GM18907 (cell line): ENCODE measurements around the gene AFM.
"Not testable (repeated sequence)": the region's sequence is repeated elsewhere in the genome, so short reads cannot be mapped to it uniquely, and the experiment has no call there.

Experiments
- ATAC-seq: cut with Tn5 transposase; IDR thresholded peaks from one replicate; pipeline ENCODE4 v1.9.1; 2021; ENCODE audit warnings: mild to moderate bottlenecking, moderate library complexity; ENCODE audit not compliant: unreplicated experiment

Gene AFM

GRCh38 chr4:73501664-73502265 is 20.2 kb downstream of the AFM start:
- ATAC-seq, result no peak

DNA sequence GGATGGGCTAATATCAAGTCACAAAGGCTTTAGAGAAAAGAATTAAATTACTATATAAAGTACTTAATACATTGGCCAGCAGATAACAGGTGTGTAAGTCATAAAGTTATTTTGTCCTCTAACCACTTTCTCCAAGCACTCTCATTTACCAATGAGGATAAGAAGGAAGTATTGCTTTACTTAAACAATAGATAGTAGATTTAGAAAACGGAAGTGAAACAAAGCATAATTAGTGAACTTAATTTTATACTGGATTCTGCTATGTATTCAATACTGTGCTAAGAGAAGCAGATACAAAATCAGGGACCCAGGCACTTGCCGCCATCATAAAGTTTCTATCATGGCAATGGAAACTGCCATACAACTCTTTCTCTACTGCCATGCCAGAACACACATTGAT is 24.0 kb downstream of the AFM start:
- ATAC-seq, result no peak

GRCh38 chr4:73507541-73507940 is 26.0 kb downstream of the AFM start:
- no peak for ATAC-seq

- no peak for ATAC-seq
Observed at GRCh38 chr4:73508651-73509050, 27.1 kb downstream of the AFM start.

DNA sequence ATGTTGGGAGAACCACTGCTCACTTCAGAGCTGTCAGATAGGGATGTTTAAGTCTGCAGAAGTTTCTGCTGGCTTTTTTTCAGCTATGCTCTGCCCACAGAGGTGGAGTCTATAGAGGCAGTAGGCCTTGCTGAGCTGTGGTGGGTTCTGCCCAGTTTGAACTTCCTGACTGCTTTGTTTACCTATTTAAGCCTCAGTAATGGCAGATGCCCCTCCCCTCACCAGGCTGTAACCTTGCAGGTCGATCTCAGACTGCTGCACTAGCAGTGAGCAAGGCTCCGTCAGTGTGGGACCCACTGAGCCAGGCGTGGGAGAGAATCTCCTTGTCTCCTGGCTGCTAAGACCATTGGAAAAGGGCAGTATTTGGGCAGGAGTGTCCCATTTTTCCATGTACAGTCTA is 36.8 kb downstream of the AFM start:
- ATAC-seq, result no peak

DNA sequence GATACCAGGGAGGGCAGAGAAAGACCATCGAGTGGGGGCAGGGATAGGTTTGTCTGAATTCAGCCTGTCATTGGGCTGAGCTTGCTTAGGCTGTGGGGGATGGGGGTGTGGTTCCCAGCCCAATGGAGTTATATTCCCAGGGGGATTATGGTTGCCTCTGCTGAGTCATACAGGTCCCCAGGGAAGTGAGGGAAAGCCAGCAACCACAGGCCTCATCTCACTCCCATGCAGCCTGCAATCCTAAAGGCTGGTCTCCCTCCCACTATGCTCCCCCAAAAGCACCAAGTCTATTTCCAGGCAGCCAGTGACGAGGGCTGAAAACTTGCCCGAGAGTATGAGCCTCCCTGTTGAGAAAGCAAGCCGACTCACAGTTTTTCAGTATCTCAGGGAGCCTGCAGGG is 39.3 kb downstream of the AFM start:
- no peak for ATAC-seq

DNA sequence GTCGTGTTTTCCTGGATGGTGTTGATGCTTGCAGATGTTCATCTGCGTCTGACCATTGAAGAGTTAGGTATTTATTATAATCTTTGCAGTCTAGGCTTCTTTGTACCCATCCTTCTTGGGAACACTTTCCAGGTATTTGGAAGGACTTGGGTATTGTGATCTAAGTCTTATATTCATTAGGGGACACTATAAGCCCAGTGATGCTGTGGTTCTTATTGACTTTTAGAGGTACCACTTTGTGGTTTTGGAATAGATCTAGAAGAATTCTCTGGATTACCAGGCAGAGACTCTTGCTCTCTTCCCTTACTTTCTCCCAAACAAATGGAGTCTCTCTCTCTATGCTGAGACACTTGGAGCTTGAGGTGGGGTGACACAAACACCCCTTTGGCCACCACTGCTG is 41.6 kb downstream of the AFM start:
- no peak for ATAC-seq

DNA sequence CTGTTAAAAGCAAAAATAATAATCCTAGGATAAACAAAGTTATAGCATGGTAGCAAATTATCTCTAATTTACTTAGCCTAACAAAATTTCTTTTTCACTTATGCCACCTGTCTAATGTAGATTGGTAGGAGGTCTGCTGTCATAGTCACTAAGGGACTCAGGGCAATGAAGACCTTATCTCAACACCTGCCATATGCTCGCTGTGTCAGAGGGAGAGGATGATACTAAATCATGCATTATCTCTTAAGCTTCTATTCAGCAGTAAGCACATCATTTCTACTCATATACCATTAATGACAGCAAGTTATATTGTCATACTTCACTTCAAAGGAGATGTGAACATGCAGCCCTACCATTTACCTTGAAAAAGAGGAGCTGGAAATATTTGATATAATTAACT is 44.1 kb downstream of the AFM start:
- ATAC-seq, result no peak

DNA sequence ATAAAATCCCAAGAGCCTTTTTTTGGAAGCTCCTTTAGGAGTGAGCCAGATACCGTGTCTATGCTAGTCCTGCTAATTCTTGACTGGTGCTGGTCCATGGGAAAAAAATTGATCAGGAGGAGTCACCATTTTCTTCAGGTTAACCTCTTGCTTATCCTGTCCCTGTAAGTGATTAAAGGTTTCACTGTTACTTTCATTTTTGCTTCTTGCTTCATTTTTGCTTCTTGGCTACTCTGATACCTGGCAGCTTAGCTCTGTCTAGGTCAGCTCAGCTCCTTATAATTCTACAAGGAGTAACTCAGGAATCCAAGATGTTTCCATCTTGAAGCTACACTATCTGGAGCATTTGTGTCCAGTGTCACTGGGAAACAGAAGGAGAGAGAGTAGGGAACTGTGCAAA is 45.7 kb downstream of the AFM start:
- ATAC-seq, result peak; percentile 72

- ATAC-seq, result no peak
Observed at GRCh38 chr4:73528171-73528570, 46.6 kb downstream of the AFM start.

- no peak for ATAC-seq
Observed at GRCh38 chr4:73533515-73534422, 52.2 kb downstream of the AFM start.

- no peak for ATAC-seq
Observed at GRCh38 chr4:73538162-73538561, 56.6 kb downstream of the AFM start.

DNA sequence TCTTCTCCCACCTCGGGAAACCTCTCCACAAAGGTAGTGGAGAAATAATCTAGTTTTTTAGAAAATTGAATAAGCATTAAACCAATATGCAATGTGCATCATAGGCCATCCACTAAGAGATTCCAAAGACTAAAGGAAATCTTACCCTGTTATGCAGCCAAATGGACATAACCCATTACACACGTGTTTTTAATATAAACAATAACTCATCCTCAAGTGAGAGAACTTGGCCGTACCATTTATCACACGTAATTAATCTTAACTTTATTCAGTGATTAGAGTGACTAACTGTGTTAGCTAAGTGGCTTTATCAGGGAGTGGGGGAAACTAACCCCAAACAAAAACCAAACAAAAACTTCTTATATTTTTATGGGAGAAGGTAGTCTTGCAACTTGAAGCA is 57.8 kb downstream of the AFM start:
- no peak for ATAC-seq

GRCh38 chr4:73540826-73541225 is 59.3 kb downstream of the AFM start:
- ATAC-seq, result no peak

DNA sequence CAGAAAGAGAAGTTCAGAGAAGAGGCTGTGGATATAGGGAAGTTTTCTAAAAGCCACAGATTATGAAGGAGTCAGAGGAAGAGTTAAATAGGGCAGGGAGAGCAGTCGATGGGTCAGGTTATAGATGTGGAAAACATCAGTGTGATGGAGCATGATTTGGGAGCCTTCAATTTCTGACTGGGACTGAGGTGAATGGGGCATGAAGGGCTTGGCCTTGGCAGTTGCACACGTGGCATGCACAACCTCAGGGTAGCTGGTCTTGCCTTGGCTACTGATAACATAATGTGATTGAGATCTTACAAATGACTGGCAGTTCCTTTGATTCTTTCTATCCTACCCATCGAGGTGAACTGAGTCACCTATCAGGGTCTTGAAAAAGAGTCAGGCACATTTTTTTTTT is 59.7 kb downstream of the AFM start:
- ATAC-seq, result no peak

GRCh38 chr4:73544620-73545019 is 63.1 kb downstream of the AFM start:
- no peak for ATAC-seq

DNA sequence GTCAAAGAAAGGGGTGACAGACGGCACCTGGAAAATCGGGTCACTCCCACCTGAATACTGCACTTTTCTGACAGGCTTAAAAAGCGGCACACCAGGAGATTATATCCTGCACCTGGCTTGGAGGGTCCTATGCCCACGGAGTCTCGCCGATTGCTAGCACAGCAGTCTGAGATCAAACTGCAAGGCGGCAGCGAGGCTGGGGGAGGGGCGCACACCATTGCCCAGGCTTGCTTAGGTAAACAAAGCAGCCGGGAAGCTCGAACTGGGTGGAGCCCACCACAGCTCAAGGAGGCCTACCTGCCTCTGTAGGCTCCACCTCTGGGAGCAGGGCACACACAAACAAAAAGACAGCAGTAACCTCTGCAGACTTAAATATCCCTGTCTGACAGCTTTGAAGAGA is 69.3 kb downstream of the AFM start:
- not testable (repeated sequence) for ATAC-seq
